Measurements from ENCODE around the gene SLC35D3.
"Not testable (repeated sequence)": the region's sequence is repeated elsewhere in the genome, so short reads cannot be mapped to it uniquely, and the experiment has no call there.

Gene SLC35D3, protein sequence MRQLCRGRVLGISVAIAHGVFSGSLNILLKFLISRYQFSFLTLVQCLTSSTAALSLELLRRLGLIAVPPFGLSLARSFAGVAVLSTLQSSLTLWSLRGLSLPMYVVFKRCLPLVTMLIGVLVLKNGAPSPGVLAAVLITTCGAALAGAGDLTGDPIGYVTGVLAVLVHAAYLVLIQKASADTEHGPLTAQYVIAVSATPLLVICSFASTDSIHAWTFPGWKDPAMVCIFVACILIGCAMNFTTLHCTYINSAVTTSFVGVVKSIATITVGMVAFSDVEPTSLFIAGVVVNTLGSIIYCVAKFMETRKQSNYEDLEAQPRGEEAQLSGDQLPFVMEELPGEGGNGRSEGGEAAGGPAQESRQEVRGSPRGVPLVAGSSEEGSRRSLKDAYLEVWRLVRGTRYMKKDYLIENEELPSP

DNA sequence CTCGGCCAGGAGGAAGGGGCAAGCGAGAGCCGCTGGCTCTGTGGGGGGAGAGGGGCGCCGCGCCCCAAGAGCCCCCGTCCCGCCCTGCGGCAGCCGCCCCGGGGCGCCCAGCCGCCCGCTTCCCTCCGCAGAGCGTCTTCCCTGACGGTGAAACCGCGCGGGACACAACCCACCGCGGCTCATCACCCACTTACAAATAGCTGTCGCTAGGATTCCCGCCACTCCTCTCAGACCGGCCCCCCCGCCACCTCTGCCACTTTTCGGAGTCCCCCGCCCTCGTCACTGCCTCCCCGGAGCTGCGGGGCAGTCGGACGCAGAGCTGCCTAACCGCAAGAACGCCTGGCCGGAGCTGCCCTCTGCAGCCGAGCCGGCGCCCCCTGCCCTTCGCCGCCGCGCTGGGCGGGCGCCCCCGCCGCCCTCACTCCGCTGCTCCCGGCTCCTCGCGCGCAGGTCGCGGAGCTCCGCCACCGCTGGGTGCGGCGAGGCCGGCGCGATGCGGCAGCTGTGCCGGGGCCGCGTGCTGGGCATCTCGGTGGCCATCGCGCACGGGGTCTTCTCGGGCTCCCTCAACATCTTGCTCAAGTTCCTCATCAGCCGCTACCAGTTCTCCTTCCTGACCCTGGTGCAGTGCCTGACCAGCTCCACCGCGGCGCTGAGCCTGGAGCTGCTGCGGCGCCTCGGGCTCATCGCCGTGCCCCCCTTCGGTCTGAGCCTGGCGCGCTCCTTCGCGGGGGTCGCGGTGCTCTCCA, at the start of gene SLC35D3:
SLC35D3 (plus strand) TSS at position 366 of the 749 bp plus-strand sequence; CDS start at position 494, 128 bp downstream.
- no peak for DNase-seq

DNA sequence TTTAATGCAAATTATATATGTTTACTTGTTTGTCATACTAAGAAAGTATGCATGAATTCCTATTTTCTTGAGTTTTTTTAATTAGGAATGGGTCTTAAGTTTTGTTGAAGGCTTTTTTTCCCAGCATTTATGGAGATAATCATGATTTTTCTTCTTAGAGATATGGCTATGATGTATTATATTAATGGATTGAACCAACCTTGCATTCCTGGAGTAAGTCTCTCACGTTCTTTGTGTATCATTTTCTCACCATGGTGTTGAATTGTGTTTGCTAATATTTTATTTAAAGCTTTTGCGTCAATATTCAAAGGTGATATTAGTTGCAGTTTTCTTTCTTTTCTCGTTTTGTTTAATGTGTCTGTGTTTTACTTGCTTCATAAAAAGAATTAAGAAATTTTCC, 48.4 kb upstream of the SLC35D3 start:
- DNase-seq, result no peak

DNA sequence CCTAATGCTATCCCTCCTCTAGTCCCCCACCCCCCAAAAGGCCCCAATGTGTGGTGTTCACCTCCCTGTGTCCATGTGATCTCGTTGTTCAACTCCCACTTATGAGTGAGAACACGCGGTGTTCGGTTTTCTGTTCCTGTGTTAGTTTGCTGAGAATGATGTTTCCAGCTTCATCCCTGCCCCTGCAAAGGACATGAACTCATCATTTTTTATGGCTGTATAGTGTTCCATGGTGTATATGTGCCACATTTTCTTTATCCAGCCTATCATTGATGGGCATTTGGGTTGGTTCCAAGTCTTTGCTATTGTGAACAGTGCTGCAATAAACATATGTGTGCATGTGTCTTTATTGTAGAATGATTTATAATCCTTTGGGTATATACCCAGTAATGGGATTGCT, 45.6 kb upstream of the SLC35D3 start:
- DNase-seq, result not testable (repeated sequence)

- DNase-seq, result no peak
Observed at GRCh38 chr6:136880748-136881460, 41.2 kb upstream of the SLC35D3 start.

DNA sequence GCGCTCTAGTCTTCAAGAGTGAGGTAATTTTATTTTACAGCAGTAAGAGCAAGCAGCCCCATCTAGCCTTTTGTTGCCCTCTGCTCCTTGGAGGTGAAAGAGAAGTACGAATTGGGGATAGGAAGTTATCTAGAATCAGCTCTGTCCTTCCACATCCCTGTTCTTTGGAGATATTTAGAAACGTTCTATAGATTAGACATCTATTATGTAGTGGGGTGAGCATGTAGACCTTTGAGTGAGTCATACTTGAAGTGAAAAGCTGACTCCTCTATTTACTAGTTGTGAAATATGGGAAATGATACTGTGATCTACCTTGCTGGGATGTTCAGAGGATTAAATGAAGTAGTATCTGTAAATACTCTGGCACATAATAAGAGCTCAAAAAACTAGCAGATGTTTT, 36.0 kb upstream of the SLC35D3 start:
- DNase-seq, result no peak

DNA sequence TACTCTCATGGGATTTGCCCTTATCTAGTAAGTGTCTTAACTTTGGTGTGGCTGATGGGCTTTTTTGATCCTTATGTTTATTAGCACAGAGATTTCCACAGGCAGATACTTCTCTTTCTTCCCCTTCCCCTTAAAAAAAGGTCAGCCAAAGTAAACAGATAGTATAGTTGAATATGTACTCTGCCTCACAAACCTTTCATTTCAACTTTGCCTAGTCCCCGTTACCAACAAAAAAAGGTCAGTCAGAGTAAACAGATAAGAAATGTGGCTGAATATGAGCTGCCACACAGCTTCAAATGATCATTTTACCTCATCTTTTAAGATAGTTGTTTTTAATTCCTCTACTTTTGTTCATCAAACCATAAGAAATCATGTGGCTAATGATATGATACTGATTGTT, 34.1 kb upstream of the SLC35D3 start:
- DNase-seq, result no peak

- DNase-seq, result no peak
Observed at GRCh38 chr6:136889271-136890193, 32.6 kb upstream of the SLC35D3 start.

DNA sequence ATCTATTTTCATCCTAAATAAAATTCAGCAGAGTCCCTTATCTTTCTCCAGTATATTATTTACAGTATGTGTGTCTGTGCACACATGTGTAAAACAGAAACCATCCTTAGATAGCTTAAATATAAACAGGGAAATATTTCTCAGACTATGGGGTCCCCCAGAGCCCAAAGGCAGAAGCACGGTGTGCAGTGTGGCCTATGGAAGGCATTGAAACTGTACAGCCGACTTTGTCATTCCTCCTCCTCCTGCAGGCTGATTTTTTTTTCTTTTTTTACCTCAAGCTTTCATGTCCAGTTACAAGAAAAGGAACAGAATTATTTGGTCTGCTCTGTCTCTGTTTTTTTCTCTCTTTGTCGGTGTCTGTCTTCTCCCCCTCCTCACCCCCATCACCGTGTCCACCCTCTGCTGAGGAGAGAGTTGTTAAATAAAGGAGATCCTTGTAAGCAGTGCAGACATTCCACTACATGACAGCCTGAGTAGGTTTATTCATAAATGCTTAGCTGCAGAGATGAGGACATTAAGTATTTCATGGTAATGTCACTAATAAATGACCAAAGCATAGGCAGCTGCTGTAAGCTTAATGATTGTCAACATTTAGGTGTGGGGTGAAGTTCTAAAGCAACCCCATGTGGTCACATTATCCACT, 31.8 kb upstream of the SLC35D3 start:
- no peak for DNase-seq

GRCh38 chr6:136890986-136891385, 31.1 kb upstream of the SLC35D3 start:
- DNase-seq, result no peak

DNA sequence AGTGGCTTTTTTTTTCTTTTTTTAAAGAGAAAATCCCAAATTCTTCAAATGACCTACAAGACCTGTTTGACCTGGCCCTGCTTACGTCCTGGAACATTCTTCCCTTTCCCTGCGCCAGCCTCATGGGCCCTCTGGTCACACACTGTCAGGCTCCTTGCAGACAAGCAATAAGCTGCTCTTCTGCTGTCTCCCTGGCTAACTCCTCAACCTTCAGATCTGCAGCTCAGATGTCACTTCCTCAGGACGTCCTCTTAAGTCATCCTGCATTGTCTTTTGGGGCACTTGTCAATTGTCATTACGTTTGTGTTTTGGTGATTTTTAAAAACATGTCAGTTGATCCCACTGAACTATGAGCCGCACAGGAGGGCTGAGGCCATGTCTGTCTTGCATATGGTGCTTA, 28.9 kb upstream of the SLC35D3 start:
- DNase-seq, result no peak

DNA sequence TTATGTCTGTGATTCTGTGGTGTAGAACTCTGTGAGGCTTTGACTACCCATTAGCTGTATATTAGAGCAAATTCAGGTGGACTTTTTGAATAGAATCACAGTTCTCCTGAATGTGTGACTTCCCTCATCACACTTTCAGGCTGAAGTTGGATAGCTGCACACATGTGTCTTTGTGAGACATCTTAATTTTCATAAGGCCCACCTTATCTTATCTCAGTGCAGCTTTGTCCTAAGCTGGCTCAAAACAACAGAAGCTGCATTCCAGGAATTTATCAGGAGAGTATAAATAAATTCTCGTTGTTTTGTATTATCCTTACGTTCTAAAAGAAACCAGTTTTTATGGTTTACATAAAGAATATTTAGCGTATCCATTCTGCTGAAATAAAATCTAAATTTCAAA, 26.2 kb upstream of the SLC35D3 start:
- DNase-seq, result no peak

GRCh38 chr6:136897071-136897470, 25.0 kb upstream of the SLC35D3 start:
- no peak for DNase-seq

- no peak for DNase-seq
Observed at GRCh38 chr6:136901212-136901784, 20.8 kb upstream of the SLC35D3 start.

GRCh38 chr6:136904477-136904876, 17.6 kb upstream of the SLC35D3 start:
- DNase-seq, result not testable (repeated sequence)

- DNase-seq, result no peak
Observed at GRCh38 chr6:136914947-136915346, 7.2 kb upstream of the SLC35D3 start.

DNA sequence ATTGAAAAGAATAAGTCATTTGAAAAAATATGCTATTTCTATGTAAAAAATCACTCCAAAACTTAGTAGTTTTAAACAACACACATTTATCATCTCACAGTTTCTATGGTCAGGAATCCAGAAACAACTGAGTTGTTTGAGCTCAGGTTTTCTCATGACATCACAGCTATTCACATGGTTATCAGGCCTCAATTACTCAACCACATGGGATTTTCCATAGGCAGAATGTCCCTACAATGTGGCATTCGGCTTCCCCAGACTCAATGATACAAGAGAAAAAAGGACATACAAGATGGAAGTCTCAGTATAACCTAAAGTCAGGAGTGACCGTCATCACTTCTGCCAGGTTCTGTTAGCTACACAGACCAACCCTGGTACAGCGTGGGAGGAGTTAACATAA, 3.4 kb upstream of the SLC35D3 start:
- no peak for DNase-seq

- DNase-seq, result peak; percentile 16
Observed at GRCh38 chr6:136920216-136920615, 1.9 kb upstream of the SLC35D3 start.

DNA sequence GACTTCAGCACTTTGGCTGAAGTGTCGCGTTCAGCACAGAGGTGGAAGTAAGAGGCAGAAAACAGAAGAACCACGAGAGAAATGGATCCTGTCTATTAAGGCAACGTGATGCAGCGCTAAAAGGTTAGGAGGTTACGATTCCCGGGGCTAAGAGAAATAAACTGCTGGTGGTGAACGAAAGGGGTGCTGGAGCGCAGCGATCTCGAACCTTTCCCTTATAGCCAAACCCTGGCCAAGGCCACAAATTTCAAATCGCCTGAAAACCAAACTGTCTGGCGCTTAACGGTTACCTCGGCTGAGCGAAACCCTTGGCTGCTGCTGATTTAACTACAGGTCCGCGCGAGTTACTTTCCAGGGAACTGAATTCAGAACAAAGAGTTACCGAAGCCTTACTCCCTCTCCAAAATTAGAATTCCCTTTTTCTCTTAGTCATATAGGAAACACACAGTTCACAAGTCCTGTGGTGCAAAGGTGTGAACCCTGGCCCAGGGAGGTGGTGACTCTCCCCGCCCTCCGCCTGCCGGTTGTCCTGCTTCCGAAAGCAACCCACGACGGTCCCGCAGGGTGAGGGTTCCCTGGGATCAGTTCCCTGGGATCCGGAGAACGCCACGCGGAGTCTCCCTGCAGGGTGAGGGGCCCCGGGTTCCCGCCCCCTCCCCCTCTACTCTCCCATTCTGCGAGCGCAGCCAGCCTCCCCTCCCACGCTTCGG, 1.3 kb upstream of the SLC35D3 start:
- peak; percentile 29 for DNase-seq

DNA sequence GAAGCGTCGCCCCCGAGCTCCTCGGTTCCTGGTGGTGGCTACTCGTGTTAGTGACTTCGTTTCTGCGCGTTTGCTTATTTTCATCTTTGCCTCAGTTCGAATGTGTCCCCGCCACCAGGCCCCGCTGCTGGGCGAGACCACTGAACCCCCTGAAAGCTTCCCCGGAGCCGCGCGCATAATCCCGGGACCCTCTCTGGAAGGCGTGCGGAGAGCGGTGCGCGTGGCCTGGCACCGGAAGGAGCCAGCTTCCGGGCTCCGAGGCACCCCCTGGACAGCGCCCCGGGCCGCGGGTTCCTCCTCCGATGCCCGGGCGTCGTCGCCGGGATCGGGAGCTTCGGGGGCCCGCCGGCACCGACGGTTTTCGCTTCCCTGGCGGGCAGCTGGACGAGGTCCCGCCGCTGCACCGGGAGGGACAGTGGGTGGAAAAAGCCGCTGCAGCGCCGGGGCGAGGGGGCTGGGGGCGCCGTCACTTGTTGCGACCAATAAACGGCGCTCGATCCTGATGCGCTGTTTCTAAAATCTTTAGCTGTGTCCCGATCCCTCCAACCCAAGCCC, 643 bp upstream of the SLC35D3 start:
- no peak for DNase-seq

DNA sequence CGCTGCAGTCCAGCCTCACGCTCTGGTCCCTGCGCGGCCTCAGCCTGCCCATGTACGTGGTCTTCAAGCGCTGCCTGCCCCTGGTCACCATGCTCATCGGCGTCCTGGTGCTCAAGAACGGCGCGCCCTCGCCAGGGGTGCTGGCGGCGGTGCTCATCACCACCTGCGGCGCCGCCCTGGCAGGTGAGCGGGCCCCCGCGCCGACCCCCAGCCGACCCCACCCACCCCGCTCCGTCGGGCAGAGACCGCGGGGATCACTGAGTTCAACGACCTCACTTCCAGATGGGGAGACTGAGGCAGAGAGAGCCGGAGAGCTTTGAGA, 545 bp downstream of the SLC35D3 start:
- DNase-seq, result no peak
